KBM-7 (cell line): ENCODE data around the gene PLPP4.

Experiments used
- DNase-seq: peaks from one replicate; pipeline ENCODE4 v3.0.0-alpha.2; 2015
- in situ Hi-C: fragments of 300-500 bp; cut with MboI; formaldehyde crosslinking; loops from 2 replicates; pipeline ENCODE4 v1.14.3; 2020; ENCODE audit warnings: low sequenced_read_pairs, low pct_unique_long_range_greater_than_20kb, mixed read lengths

The PLPP4 gene

DNA sequence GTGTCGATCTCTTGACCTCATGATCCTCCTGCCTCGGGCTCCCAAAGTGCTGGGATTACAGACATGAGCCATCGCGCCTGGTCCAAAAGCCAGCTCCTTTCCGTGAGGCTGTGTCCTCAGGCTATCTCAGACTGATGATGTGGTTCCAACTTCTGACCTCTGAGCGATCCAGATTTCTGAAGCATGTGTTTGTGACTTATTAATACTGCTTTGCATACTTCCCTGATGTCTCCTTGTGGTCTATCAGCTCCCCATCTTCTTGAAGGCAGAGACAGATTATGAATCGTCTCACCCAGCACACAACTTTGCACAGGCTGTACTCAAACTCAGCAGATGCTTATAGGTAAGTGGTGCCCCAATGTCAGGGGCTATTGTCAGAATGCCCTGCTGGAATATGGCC, 2.0 kb upstream of the PLPP4 start:
- DNase-seq, result no peak

DNA sequence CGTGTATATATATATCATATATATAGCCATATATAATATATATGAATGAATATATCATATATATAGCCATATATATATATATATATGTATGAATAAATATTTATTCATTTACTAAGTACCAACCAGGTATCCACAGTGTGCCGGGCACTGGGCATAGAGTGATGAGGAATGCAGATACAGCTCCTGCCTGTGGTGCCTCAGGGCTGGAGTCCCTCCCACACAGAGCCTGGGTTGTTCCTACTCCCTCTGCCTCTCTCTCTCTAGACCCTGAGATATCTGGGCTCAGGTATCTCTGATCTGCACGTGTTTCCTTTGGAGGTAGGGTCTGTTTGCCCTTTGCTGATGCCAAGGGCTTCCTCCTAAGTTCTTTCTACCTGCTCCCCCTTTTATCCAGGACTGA, 1.4 kb upstream of the PLPP4 start:
- no peak for DNase-seq
- in situ Hi-C loops, result no loop called here

More for the DNA sequence above, 2.0 kb upstream of the PLPP4 start:
- in situ Hi-C loops, result no loop called here

DNA sequence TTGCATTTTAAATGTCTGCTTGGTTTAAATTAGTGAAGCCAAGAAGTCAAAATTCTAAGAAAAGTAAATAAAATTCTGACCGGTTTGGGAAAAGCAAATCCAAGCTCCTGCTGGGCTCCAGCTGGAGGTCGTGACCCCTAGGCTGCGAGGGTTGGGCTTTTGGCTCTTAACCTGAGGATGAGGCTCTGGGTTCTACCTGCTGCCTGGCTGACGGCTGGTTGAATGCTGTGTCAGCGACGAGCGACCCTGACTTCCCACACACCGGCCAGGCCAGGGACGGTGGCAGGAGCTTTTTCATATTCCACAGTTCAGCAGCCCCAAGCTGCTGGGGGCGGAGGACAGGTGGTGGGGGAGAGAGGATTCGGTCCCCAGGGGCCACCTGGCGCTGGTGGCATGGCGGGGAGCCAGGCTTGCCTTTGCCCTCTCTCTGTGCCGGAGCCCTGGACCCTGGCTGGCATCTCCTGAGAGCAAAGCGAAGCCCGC, 843 bp upstream of the PLPP4 start:
- DNase-seq, result no peak
- in situ Hi-C loops, result no loop called here

DNA sequence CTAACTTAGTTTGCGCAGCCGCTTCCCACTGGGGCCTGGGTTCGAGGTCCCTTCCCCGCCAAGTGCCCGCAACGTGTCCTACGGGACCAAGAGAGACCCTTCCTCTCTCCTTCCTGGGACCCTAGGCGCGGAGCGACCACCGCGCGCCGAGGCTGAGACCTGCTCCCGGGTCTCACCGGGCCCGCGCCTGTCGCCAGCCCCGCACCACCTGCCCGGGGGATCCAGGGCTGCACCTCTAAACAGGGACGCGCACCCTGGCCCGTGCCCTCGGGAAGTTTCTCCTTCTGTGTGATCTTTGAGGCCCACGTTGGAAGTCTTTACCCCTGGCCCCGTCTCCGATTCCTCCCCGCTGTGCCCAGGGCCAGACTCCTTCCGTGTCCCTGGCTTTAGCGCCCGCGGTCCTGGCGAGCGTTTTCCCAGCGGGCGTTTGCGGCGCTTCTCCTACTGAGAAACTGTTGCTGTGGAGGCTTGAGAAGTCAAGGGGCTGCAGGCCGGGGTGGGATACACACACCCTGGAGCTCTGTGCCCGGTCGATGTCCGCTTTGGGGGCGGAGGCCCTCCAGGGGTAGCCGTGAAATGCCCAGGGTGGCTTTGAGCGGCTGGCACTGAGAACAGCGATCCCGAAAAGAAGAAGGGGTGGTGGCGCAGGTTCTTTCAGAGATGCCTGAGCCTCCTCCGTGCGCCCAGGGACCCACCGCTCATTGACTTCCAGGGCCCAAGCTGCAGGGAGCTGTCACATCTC, 575 bp downstream of the PLPP4 start:
- in situ Hi-C loops, result no loop called here

DNA sequence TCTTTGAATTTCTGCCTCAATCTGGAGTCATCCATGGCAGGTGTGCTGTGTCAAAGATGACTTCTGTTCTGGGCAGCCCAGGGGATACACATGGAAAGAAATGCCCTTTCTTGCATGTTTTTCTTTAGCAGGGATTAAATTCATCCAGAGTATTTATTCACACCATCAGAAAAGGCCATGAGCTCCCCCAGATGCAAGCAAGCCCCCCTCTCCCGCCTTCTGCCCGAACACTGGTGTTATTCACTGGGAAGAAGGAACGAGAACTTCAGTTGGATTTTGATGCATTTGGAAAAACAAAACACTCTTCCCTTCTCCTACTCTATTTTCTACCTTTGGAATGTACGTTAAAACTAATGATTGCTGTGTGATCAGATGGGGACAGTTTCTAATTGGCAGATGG, 1.4 kb downstream of the PLPP4 start:
- DNase-seq, result no peak
- in situ Hi-C loops, result no loop called here

More for the DNA sequence above, 575 bp downstream of the PLPP4 start:
- DNase-seq, result no peak

DNA sequence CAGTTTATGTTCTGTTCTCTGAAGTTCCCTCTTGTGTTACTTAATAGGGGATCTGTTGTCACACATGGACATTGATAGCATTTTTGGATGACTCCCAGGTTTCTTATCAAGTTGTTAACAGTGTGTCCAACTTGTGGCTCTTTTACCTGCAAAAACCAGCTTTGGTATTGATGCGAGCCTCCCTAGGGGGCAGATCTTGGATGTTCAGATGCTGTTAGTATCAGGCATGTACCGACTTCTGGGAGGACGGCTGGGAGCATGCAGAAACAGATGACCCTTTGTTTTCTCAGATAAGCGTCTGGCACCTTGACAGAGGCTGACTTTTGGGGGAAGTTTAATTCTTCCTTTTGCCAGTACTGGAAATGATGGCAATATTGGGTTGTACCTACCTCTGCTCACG, 2.2 kb downstream of the PLPP4 start:
- in situ Hi-C loops, result no loop called here
- no peak for DNase-seq

DNA sequence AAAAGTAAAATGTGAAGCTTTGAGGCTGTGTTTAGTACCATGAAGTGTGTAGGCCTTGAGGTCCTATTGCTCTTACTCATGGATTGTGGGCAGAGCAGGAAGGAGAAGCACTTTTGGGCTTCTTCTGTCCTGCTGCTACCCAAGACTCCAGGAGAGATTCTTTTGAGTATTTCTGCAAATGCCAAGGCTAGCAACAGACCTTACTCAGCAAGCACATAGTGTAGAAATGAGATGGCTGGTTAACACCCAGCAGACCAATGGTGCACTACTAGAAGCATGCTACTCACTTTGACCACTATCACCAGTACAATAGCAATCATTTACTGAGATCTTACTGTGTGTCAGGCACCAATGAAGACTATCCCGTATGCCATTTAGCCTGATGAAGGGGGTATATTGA, 3.2 kb downstream of the PLPP4 start:
- DNase-seq, result no peak
- in situ Hi-C loops, result no loop called here

DNA sequence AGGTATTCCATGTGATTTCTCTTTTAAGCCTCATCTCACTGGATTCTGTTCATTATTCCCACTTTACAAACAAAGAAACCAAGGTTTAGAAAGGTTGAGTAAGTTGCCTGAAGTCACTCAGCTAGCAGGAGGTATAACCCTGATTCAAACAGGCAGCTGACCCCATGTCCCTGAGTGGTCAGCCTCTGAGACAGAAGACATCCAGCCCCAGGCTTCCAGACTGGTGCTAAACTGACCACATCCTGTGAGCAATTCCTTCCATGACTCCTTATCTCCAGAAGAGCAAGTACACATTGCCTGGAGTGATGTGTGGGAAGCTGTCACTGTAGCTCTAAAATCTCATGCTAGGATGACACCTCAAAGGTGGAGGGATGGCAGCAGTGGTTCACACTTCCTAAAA, 3.7 kb downstream of the PLPP4 start:
- in situ Hi-C loops, result no loop called here
- DNase-seq, result no peak

DNA sequence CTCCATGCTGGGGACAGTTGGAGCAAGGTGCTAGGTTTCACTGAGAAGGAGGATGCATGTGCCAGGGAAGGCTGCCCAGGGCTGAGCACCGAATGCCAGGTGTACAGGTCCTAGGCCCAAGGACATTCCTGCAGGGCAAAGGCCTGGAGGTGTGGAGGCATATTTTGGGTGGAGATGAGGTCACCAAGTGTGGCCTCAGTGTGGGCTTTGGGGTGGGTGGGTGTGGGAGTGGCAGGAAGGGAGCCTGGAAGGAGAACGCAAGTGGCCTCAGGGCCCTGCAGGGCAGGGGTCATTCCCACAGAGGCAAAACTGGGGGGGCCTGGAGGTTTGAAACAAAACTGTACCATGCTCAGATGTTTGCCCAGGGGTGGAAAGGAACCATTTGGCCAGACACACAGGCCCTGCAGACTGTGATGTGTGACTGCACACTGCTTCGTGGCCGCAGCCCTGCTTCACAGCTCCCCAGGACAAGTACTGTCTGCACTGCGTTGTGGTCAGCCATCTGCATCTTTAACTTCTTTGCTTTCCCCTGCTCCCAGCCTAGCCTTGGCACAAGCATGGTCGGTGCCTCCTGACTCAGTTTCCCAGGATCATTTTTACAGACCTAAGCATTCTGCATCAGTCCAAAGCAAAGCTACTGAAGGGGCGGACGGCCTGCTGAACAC, 5.1 kb downstream of the PLPP4 start:
- in situ Hi-C loops, result no loop called here
- DNase-seq, result no peak

DNA sequence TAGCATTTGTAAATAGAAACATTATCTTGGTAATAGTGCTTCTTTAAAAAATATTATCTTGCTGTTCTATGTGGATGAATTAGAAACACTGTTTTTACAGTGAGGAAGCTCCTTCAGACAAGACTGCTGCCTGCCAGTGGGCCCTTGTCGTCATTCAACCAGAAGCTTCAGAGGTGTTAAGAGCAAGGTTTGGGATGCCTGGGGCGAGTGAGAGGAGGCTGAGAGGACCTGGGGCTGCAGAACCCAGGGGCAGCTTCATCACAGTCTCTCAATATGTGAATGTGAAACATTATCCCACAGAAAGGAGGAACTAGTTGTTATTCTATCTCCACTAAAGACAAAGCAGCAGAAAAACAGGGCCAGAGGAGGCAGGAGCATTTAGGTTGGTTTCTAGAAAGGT, 8.1 kb downstream of the PLPP4 start:
- no peak for DNase-seq
- in situ Hi-C loops, result no loop called here

DNA sequence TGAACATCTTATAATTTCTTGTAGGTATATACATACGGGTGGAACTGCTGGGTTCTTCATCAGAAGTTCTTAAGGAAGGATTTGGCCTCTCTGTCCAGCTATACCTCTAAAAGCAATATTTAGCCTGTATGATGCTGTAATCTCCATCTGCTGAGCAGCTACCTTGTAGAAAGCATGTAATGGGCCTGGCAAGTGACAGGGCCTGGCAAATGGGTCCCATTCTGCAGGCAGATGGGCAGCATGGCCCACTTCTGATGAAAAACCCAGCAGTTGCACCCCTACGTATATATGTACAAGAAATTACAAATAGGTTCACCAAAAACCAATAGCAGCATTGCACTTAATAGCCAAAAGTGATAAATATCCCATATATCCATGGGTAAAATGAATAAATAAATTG, 9.0 kb downstream of the PLPP4 start:
- no peak for DNase-seq
- in situ Hi-C loops, result no loop called here

DNA sequence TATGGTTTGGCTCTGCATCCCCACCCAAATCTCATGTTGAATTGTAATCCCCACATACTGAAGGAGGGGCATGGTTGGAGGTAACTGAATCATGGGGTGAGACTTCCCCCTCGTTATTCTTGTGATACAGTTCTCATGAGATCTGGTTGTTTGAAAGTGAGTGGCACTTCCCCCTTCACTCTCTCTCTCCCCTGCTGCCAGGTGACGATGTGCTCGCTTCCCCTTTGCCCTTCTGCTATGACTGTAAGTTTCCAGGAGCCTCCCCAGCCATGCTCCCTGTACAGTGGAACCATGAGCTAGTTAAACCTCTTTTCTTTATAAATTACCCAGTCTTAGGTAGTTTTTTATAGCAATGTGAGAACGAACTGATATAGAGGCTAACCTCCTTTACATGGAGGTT, 16.6 kb downstream of the PLPP4 start:
- in situ Hi-C loops, result no loop called here
- no peak for DNase-seq

DNA sequence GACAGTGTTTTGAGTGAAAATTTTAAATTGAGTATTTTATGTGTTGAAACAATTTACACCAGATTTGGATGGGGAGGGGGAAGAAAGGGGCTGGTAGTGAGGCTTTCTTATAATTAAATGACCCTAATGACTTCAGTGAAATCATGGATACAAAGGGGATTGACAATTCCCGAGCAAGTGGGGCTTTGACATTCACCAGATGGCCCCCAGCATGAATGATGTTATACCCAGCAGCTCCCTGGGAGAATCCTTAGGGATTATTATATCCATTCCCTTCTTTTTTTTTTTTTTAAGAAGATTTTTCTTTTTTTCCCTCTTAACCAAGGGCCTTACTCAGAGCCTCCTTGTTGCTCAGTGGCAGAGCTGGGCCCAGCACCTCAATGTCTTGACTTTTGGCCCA, 17.9 kb downstream of the PLPP4 start:
- in situ Hi-C loops, result no loop called here
- no peak for DNase-seq

DNA sequence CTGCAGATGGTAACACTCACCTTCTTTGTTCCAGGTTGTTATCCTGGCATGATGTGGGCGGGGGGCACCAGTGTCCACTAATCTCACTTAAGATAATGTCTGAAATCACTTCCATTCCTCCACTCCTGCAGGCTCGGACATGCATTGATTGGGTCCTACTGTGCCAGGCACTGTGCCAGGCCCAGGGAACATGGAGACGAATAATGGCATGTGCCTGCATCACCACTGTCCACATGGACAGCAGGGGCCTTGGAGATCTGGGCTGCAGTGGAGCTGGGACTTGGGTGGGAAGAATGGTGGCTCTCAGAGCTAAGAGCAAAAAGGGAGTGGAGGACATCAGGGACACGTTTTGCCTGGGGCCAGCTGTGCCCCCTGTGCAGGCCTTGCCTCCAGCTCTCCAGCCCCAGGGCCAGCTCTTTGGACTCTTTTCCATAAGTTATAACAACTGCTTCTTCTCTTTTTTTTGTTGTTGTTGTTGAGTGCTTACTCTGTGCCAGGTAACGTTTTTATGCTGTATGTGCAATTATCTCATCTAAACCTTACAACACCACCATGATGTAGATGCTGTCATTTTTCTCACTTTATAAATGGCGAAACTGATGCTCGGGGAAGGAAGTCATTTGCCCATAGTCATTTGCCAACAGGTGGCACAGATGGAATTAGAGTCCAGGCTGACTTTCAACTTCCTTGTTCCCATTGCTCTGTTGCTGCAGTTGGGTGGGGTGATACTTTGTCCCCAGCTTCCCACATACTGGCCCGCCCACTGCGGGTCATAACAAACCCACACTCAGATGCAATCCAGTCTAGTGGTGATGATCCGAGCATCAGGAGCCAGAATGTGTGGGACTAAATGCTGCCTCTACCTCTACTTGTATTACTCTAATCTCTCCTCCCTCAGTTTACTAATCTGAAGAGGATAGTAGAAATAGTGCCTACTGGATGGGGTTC, 19.1 kb downstream of the PLPP4 start:
- DNase-seq, result no peak
- in situ Hi-C loops, result no loop called here

DNA sequence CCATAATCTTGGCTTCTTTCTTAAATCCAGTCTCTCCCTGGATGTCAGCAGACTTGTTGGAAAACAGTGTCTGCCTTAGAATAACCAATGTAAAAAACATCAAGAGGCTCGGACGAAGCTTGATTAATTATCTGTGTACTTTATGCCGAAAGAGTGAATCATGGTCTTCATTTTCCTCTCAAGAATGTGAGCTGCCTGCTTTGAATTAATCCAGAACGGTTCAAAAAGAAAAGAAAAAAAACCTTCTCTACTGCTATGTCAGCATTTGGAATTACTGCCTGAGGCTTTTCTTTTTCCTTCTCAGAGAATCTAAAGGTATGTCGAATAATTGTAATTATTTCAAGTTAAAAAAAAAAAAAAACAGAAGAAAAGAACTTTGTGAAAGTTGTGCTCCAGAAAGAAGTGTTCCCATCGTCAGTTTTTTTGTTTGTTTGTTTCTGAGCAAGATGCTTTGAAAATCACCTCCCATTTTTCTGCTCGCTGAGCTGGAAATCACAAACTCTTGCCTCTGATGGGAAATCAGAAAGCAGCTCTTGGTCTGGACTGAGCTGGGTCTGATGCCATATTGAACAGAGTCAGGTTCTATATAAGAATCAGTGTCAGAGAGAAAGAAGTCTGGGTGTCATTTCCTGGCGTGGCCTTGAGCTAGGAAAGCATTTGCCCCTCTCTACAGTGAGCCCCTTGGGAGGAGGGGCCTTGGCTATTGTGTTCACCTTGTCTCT, 20.2 kb downstream of the PLPP4 start:
- in situ Hi-C loops, result no loop called here
- DNase-seq, result no peak

DNA sequence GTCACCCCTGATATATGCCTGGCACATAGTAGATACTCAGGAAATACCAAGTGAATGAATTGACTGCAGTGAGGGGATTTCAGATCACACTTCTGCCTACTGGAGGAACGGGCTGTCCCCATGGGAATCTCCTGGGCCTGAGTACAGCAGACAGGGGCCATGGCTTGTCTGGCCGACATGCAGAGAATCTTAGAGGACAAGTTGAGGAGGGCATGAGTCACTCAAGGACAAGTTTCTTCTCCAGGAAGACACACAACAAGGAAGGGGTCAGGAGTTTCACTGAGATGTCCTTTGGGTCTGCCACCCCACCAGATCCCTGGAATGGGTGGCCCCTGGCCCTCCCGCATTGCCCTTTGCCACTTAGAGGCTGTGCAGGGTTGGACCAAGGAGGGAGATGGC, 20.7 kb downstream of the PLPP4 start:
- DNase-seq, result no peak
- in situ Hi-C loops, result no loop called here

DNA sequence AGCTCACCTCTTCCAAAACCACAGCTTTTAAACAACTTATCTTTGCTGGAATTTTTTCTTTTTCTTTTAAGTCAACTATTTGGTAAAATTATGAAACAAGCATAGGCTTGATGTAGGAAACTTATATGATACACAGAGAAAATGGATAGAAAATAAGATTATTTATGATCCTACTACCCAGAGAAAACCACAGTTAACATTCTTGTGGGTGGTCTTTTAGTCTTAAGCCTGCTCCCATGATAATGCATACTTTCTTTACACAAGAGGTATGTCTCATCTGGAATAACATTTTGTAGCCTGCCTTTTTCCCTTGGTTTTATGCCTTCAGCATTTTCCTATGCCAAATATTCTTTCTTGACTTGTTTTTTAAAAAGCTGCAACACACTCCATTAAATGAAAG, 21.4 kb downstream of the PLPP4 start:
- in situ Hi-C loops, result no loop called here

DNA sequence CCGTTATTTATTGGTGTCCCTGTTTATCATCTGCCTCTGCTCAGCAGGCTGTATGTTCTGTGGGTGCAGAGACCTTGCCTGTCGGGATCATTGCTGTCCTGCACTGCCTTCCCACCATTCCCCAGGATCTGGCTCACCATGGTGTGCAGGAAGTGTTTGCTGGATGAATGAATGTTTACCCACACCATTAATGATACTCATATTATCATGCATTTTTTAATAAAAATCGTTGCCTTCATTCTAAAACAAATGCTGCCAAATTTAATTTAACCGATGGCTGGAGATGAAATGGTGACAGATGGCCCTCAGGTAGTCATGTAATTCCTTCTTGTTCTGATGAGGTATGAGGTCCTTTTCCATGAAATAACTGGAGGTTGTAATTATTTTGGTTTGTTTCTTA, 22.5 kb downstream of the PLPP4 start:
- in situ Hi-C loops, result no loop called here
- no peak for DNase-seq

More for the DNA sequence above, 21.4 kb downstream of the PLPP4 start:
- DNase-seq, result no peak

DNA sequence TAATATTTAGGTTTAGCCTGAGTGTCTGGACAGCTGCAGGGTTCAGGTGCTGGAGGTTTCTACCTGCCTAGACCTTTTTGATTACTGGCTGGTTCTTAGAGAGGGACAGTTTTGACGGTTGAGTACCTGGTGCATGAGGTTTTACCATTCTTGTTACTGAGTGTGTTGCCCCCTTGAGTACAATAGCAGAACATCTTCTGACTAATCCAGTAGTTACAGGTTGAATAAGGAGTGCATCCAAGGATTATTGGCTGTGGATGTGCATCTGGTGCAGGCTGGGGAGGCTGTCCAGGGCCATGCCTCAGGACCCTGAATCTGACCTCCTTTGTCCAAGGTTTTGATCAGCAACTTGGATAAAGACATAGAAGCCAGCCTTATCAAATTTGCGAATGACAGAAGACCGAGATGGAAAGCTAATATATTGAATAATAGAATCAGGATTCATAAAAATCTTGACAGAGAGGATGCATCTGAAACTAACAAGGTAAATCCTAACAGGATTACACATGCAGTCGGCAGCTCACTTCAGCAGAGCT, 23.1 kb downstream of the PLPP4 start:
- in situ Hi-C loops, result no loop called here
- DNase-seq, result no peak
